ENCODE measurements around the gene PPM1M.

The PPM1M gene

GRCh38 chr3:52277972-52278509, 32.5 kb downstream of the PPM1M start:
- H3K36me3 ChIP-seq (ENCODE audit: control insufficient read depth in 2 of 2, insufficient read depth in 1 of 2, low read length in 2 of 2) = peaks cover 7 to 33% of the 10 kb centered on the region in 2 experiments; a peak in 2 of 3 replicates
- H3K9me3 ChIP-seq (ENCODE audit: control insufficient read depth, insufficient read depth, low read depth, low read length) = no peaks in the 10 kb centered on the region
- H3K27ac ChIP-seq (ENCODE audit: extremely low read depth, low read depth, low read length) = peak overlapping the region; percentile 95
- peak overlapping the region; percentile 82 for H3K4me3 ChIP-seq (ENCODE audit: low read depth, low read length)
- CTCF ChIA-PET = interaction anchor here (0.6 to 1.3 kb wide), 8 partner anchors 9 to 323 kb away, joined by 3 to 6 read pairs (median 4); partner anchors contain the start of gene GPR62
- POLR2A ChIA-PET = interaction anchor here (0.7 to 2.3 kb wide), 5 partner anchors 9 to 336 kb away, joined by 3 to 23 read pairs (median 3); partner anchors contain the start of genes GLYCTK, PARP3, PPM1M and RRP9
- H3K4me1 ChIP-seq (ENCODE audit: control insufficient read depth, insufficient read depth, low read length) = no peaks in the 10 kb centered on the region
- peak; percentile 57; the same call in 1 of the 2 replicates for TF ChIP-seq YY1 (tag by site-specific recombination; IDR thresholded peaks at IDR 0.05)
- TF ChIP-seq ZNF626 (tag by site-specific recombination; IDR thresholded peaks at IDR 0.05) = no peak
- no peak for TF ChIP-seq ZNF843 (tag by site-specific recombination; IDR thresholded peaks at IDR 0.05)
- no peak for TF ChIP-seq PRDM4 (tag by site-specific recombination; IDR thresholded peaks at IDR 0.05)
- TF ChIP-seq MZF1 (tag by site-specific recombination; IDR thresholded peaks at IDR 0.05; ENCODE audit: borderline replicate concordance) = no peak
- no peak for TF ChIP-seq ZNF596 (tag by site-specific recombination; IDR thresholded peaks at IDR 0.05)
- TF ChIP-seq KLF16 (tag by site-specific recombination; IDR thresholded peaks at IDR 0.05) = no peak
- no peak for TF ChIP-seq OSR2 (tag by site-specific recombination; IDR thresholded peaks at IDR 0.05)
- TF ChIP-seq ZNF621 (tag by site-specific recombination; IDR thresholded peaks at IDR 0.05) = no peak
- peak; percentile 48; the same call in 1 of the 2 replicates for TF ChIP-seq ZBTB6 (tag by site-specific recombination; IDR thresholded peaks at IDR 0.05)
- TF ChIP-seq ZBTB26 (tag by site-specific recombination; optimal IDR thresholded peaks at IDR 0.05) = no peak
- no peak for TF ChIP-seq ZNF529 (tag by site-specific recombination; IDR thresholded peaks at IDR 0.05; ENCODE audit: insufficient replicate concordance)
- no peak for TF ChIP-seq ZNF510 (tag by site-specific recombination; IDR thresholded peaks at IDR 0.05; ENCODE audit: insufficient replicate concordance)
- TF ChIP-seq REST (tag by site-specific recombination; IDR thresholded peaks at IDR 0.05) = 0 out of 2 replicates have a peak, but pooled peaks have one; percentile 17
- no peak for TF ChIP-seq HOXA7 (CRISPR knock-in tag; IDR thresholded peaks at IDR 0.05; ENCODE audit: borderline replicate concordance)
- TF ChIP-seq ZNF366 (tag by site-specific recombination; conservative IDR thresholded peaks at IDR 0.05) = no peak
- TF ChIP-seq BCL11B (tag by site-specific recombination; IDR thresholded peaks at IDR 0.05; ENCODE audit: low read depth) = 0 out of 2 replicates have a peak, but pooled peaks have one; percentile 10
- TF ChIP-seq BCL6B (tag by site-specific recombination; IDR thresholded peaks at IDR 0.05) = no peak
- TF ChIP-seq ZNF610 (tag by site-specific recombination; IDR thresholded peaks at IDR 0.05; ENCODE audit: borderline replicate concordance) = no peak
- no peak for TF ChIP-seq ZBTB1 (tag by site-specific recombination; IDR thresholded peaks at IDR 0.05)
- no peak for TF ChIP-seq ZNF133 (tag by site-specific recombination; IDR thresholded peaks at IDR 0.05)
- TF ChIP-seq ZNF280D (tag by site-specific recombination; IDR thresholded peaks at IDR 0.05) = no peak

Data from HEK293 (cell line).